ENCODE results near the gene ZSCAN16.

The ZSCAN16 gene

GRCh38 chr6:28134015-28134414 lies 9.6 kb downstream of the ZSCAN16 start:
- DNase-seq (ENCODE audit: low spot score) = peak; percentile 18

GRCh38 chr6:28134716-28135115 lies 10.3 kb downstream of the ZSCAN16 start:
- no peak for DNase-seq (ENCODE audit: low spot score)

GRCh38 chr6:28135393-28135792 lies 11.0 kb downstream of the ZSCAN16 start:
- DNase-seq (ENCODE audit: low spot score) = no peak

- peak; percentile 93 for DNase-seq (ENCODE audit: low spot score)
Measured at GRCh38 chr6:28136585-28137504, 12.4 kb downstream of the ZSCAN16 start.

- DNase-seq (ENCODE audit: low spot score) = no peak
Measured at GRCh38 chr6:28137505-28137981, 13.1 kb downstream of the ZSCAN16 start.

DNA sequence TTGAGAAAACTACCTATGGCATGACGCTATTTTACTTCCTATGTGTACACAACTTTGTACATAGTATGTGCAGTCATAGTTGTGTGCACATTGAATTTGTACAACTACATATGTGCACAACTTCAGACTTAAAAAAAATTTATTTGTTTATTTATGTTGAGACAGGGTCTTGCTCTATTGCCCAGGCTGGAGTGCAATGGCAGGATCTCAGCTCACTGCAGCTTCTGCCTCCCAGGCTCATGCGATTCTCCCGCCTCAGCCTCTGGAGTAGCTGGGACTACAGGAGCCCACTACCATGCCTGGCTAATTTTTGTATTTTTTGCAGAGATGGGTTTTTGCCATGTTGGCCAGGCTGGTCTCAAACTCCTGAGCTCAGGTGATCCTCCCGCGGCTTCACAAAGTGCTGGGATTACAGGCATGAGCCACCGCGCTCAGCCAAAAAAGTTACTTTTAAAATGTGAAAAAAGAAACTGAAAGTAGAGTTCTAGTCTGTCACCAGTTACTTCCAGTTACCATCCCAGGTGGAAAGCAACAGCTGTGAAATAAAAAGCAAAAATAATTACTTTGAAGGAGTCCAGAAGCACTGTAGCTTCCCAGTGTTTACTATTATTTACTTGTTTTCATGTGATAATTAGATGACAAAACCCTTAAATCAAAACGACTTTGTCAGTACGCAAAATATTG lies 15.6 kb downstream of the ZSCAN16 start:
- no peak for DNase-seq (ENCODE audit: low spot score)

DNA sequence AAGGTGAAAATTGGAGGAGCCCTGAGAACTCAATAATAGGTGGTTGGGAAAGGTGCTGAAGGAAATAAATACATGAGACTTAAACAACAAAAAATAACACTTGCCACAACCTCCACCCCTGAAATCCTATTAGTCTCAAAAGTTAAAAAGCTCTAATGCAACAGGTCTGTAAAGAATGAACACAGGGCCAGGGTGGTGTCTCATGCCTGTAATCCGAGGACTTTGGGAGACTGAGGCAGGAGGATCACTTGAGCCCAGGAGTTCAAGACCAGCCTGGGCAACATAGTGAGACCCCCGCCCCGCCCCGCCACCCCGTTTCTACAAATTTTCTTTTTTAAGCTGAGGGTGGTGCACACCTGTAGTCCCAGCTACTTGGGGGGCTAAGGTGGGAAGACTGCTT lies 16.2 kb downstream of the ZSCAN16 start:
- no peak for DNase-seq (ENCODE audit: low spot score)

GRCh38 chr6:28141500-28142329 lies 17.3 kb downstream of the ZSCAN16 start, which contains the start of gene ZKSCAN8:
Gene ZKSCAN8 (plus strand): TSS chr6:28141883. CDS start chr6:28148408, 6,525 bp downstream.
- peak; percentile 92 for DNase-seq (ENCODE audit: low spot score)

DNA sequence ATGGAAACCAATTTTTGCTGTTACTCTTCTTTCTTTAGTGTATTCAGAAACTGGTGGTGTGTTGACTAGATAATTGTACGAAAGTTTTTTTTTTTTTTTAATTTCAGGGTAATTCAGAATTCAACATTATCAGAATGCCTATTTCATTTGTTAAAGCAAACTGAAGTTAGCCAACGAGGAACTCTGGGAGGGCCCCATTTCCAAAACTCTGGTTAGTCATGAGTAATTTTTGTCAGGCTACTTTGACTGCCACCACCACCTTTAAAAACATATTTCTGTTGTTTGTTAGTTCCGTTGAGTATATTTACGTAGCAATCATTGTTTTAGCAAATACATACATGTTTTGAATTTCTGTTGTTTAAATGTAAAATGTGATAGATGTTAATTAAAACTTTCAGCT lies 18.0 kb downstream of the ZSCAN16 start:
- peak; percentile 33 for DNase-seq (ENCODE audit: low spot score)

DNA sequence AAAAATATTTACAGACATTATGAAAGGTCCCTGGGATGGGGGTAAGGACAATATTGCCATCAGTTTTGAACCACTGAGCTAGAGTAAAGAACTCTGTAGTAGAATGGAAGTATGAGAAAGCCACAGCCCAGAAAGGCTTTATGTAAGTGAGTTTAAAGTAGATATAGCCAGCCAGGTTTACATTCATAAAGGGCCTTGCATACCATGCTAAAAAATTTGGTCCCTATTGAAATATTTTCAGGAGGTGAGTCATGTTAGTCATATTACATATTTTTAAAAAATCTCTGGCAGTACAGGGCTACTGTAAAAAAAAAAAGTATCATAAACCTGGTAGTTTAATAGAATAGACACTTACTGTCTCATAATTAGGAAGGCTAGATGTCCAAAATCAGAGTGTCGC lies 20.8 kb downstream of the ZSCAN16 start:
- no peak for DNase-seq (ENCODE audit: low spot score)

DNA sequence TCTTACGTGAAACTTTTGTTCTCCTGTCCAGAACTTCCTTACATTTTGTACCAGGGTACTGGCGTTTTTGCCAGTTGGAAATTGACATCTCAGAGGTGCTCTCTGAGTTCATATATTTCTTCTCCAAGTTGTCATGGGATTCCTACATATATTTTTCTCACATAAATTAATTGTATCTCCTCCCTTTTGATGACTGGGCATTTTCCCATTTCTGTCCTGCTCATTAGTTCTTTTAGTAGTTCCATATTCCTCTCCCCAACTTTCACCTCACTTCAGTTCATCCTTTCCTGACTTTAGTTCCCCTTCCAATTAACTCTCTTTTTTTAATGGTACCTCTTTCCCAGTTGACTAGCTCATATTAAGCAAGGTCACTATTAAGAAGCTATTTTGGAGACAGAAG lies 28.1 kb downstream of the ZSCAN16 start:
- no peak for DNase-seq (ENCODE audit: low spot score)

- no peak for DNase-seq (ENCODE audit: low spot score)
Measured at GRCh38 chr6:28153546-28153945, 29.1 kb downstream of the ZSCAN16 start.

DNA sequence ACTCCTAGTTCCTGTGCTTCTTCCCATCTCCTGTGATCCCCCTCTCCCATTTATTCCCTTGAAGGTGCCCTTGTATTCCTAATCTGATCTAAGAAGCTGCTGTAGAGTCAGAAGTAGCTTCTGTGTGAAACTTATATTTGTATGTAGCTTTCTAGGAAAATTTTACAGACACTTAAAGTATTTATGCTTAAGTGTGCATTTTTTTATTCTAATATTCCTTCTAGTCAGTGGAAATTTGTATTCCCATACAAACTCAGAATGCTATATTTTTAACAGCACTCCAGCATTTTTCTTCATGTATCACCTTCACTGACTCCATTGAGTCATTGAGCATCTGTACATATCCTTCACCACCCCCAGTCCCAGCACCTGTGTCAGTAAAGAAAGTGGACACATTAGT lies 29.9 kb downstream of the ZSCAN16 start:
- DNase-seq (ENCODE audit: low spot score) = no peak

- DNase-seq (ENCODE audit: low spot score) = no peak
Measured at GRCh38 chr6:28158318-28158717, 33.9 kb downstream of the ZSCAN16 start.

DNA sequence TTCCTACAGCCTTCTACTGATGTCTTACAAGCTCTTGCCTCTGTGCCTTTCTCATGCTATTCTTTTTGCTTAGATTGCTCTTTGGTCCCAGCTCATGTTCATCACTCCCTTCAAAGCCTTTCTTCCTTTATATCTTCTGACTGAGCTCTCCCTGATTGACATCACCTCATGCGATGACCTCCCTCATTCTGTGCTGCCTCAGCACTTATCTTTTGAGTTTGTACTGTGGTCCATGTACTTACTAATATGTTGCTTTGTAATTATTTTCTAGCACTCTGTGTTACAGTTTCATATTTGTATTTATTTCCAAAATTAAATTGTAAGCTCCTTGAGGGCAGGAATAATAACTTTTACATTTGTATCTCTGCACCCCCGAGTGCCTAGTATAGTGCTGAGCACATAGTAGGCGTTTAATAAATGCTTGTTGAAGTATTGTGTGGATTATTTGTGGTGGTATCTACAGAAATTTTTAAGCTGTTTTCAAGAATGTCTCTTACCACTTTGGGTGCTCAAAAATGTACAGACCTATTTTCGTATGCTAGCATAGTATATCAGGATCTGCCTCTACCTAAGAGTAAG lies 34.7 kb downstream of the ZSCAN16 start:
- DNase-seq (ENCODE audit: low spot score) = no peak

GRCh38 chr6:28160233-28160632 lies 35.8 kb downstream of the ZSCAN16 start:
- DNase-seq (ENCODE audit: low spot score) = no peak

DNA sequence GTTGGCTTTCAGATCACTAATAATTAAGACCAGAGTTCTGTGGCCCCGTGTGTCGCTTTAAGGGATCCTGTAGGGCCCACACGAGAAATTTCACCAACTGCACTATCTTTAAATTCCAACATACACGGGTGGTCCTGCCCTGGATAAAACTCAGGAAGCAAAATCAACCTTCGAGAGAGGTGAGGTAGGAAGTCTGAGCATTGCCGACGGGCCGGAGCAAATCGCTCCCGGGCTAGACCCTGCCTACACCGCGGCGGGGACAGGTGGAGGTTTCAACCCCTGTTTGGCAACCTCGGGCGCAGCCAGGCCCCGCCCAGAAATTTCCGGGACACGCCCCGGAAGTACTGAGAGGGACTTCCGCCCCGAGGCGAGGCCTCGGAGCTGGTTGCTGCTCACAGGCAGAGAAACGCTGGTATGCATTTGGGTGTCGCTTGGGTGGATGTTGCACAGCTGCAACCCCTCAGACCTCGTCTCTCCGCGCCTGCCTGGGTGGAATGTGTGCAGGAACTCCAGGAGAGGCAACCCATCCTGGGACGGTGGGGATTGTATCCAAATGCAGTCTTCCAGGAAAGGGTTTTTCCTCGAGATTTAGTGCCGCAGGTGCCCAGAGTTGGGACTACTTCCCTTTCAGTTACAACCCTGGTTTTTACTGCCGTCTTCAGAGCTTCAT lies 37.1 kb downstream of the ZSCAN16 start:
- DNase-seq (ENCODE audit: low spot score) = peak; percentile 89

DNA sequence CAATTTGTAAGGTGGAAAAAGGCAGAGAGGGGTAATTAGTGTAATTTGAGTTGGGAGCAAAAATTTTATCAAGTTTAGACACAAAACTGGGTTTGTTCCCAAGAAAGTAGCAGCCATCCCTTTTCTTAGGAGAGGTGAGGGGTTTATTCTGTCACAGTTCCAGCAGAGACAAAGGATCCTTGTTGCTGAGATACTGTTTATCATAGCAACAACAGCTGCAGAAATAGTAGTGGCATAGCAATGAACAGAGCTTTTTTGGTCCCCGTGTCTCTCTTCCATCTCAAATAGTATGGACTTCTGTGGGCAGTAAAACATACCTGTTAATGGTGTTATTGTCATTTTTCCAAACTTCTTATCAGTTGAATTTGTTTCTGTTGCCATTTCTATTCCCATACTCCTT lies 41.2 kb downstream of the ZSCAN16 start:
- DNase-seq (ENCODE audit: low spot score) = no peak

DNA sequence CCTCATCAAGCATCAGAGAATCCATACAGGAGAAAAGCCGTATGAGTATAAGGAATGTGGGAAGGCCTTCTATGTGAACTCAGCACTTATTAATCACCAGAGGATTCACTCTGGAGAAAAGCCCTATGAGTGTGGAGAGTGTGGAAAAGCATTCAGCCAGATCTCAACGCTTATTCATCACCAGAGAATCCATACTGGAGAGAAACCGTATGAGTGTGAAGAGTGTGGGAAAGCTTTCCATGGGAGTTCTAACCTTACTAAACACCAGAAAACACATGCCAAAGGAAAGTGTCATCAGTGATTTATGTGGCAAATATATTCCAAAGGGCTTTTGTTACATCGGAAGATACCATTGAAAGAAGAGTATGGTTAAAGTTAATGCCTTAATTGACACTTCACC lies 42.7 kb downstream of the ZSCAN16 start:
- peak; percentile 35 for DNase-seq (ENCODE audit: low spot score)

GRCh38 chr6:28167926-28168325 lies 43.5 kb downstream of the ZSCAN16 start:
- no peak for DNase-seq (ENCODE audit: low spot score)

- DNase-seq (ENCODE audit: low spot score) = no peak
Measured at GRCh38 chr6:28171271-28171670, 46.9 kb downstream of the ZSCAN16 start.

Data from AG20443 (cell line).